GM15510 (cell line): ENCODE data around the gene PROS1.

Experiments
- POLR2A ChIP-seq: IDR thresholded peaks from 3 replicates; pipeline ENCODE4 v1.6.1; 2011; ENCODE audit warnings: borderline replicate concordance; ENCODE audit not compliant: insufficient read length; ENCODE audit errors: extremely low read depth

Gene PROS1

GRCh38 chr3:93973131-93974126, at the start of gene PROS1:
PROS1 (minus strand) TSS chr3:93973896; CDS start chr3:93973749, 147 bp downstream.
- TF ChIP-seq POLR2A, result no peak

GRCh38 chr3:94020293-94020692, 46.6 kb upstream of the PROS1 start:
- TF ChIP-seq POLR2A, result no peak

GRCh38 chr3:94019659-94020058, 46.0 kb upstream of the PROS1 start:
- TF ChIP-seq POLR2A, result no peak

- no peak for TF ChIP-seq POLR2A
These were observed 41.3 kb upstream of the PROS1 start for GRCh38 chr3:94015025-94015424.

- TF ChIP-seq POLR2A, result no peak
These were observed 38.5 kb upstream of the PROS1 start for GRCh38 chr3:94012185-94012584.

DNA sequence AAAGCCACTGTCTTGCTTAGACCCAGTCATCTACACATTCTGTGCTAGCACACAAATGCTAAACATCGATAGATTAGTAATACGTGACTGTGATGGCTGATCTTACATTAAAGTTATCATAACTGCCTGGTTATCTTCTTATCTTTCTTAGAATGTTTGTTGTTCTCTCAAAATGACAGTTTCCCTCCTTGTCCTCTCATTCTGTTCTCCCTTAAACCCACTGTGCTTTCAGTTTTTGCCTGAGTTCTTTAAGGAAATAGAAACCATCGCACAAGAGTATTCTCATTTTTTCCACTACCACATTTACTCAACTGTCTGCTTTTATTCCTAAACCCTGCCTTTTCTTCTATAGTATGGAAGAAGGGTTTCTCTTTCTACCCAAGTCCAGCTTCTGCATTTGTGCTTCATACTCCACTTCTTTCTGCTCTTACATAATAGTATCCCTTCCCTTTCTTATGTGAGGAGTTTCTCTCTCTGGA, 37.6 kb upstream of the PROS1 start:
- TF ChIP-seq POLR2A, result no peak

DNA sequence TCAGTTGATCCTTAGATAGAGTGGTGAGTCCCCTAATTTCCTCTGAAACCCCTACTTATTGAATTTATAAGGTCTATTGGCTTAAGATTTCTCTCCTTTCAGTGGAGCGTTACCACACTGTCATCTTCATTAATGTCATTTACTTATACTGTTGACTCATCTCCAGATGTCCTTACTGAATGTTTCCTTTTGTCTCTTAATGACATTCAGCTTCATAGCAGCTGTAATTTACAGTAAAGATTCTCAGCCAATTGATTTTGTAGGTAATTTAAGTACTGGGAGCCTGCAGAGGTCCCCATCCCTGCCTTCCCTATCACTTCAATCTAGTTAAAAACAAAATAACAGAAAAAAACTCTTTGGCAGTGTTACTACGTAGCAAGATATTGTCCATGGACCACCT, 35.9 kb upstream of the PROS1 start:
- no peak for TF ChIP-seq POLR2A

DNA sequence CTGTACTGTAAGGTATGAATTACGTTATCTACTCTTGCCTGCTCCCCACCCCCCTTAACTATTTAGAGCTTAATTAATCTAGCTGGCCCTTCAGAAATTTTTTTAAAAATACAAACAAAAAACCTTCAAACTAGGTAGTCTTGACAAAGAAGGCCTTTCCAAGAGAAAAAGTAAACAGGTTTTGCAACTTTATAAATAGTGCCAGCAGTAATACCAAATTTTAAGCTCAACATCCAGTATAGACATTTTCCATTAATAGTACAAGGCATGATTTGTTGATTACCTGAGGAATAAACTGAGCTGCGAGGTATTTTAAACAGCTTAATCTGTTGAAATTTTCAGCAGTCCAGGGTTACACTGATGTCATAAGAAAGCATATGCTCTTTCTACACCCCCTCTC, 34.6 kb upstream of the PROS1 start:
- no peak for TF ChIP-seq POLR2A

DNA sequence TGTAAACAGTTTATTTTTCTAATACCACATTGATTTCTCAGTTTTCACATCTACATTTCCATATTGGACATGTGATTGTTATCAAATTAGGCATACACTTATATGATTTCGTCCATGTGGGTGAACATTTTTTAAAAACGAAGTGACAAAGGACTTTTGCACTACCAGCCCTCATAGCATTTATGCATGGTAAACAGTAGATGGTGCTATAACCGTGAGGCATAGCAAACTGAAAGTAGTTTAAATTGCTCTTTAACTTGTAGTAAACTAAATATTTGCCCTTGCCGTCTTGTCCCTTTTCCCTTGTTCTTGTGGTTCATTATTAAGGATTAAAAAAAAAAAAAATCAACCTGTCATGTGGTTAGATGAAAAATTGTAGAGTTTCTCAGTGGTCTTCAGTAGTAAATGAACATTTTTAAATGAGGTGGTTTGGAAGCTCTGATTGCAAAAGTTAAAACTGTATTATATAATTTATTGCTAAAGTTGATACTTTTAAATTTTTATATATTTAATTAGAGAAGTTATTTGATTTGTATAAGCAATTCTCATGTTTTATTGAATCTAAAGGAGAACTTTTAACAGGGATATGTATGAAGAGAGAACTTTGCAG, 30.7 kb upstream of the PROS1 start:
- no peak for TF ChIP-seq POLR2A

- no peak for TF ChIP-seq POLR2A
These were observed 28.3 kb upstream of the PROS1 start for GRCh38 chr3:94001827-94002495.

DNA sequence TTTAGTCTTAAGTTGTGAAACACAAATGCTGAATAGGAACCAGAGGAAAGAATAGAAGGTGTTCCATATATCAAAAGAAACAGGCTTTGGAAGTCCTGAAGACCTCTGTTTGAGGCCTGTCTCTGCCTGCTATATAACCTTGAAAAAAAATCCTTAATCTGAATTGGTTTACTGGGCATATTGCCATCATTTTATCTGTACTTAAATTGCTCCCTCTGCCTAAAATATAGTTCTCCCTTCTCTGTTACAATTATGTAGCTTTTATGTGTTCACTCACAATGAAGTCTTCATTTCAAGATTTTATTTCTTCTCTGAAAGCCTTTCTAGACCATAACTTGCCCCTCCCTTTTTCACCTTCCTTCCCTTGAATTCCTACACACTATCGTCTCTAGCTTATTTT, 27.5 kb upstream of the PROS1 start:
- TF ChIP-seq POLR2A, result no peak

DNA sequence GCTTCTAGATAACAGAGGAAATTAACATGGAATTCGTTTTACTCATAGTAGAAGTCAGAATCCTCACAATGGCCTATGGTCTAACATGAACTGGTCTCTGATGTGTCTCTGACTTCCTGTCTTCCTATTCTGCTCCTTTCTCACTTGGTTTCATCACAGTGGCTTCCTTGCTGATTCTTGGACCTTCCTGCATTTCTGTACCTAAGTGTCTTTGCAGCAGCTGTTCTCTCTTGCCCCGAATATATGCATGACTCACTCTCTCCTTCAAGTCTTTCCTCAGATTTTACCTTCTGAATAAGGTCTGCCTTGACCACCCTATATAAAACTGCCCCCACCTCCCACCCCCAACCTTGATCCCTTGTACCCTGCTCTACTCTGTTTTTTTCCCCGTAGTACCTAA, 20.4 kb upstream of the PROS1 start:
- no peak for TF ChIP-seq POLR2A

GRCh38 chr3:93992207-93992606, 18.5 kb upstream of the PROS1 start:
- TF ChIP-seq POLR2A, result no peak

- TF ChIP-seq POLR2A, result no peak
These were observed 17.9 kb upstream of the PROS1 start for GRCh38 chr3:93991631-93992030.

DNA sequence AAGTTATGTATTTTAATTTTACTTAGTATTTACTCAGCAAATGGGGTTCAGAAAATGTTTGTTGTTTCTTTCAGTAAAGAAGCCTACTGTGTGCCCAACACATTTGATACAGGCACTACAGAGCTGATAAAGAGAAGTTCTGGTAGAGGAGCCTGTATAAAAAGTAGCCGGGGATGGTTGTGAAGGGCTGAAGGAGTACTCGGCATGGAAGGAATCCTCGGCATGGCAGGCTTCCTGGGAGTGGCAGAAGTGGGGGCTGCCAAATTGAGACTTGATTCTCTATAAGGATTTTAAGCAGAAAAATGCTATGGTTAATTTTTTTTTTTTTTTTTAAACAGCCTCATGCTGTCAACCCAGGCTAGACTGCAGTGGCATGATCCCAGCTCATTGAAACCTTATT, 15.5 kb upstream of the PROS1 start:
- no peak for TF ChIP-seq POLR2A

GRCh38 chr3:93988764-93989163, 15.1 kb upstream of the PROS1 start:
- no peak for TF ChIP-seq POLR2A

DNA sequence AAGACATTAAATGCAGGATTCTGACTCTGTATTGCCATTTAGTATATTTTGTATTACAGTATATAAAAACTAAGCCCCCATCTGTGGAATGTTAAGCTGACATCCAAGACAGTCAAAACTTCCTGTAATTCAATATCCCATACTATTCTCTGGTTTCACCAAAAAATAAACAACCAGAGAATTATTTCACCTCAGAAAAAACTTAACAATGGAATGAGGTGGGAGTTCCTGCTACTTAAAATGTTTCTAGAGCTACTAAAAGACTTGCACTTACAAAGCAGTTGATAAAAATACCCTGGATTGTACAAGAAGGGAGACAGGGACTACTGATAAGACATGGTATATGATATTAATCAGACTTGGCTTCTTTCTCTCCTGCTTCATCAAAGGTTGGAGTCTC, 14.6 kb upstream of the PROS1 start:
- TF ChIP-seq POLR2A, result no peak
